ENCODE results near the gene ATP8A2. TPM values are rescaled to one million over a fixed set of nuclear protein-coding genes. Genes with fewer than 3 reads are reported as not detected.
A peak's percentile ranks its signal among the peaks of the same experiment; 100 is the strongest.

Gene ATP8A2
- total and polyA plus RNA-seq, 3 donors from 2014 or later = 14.2 to 38.3 (median 16.5) TPM

DNA sequence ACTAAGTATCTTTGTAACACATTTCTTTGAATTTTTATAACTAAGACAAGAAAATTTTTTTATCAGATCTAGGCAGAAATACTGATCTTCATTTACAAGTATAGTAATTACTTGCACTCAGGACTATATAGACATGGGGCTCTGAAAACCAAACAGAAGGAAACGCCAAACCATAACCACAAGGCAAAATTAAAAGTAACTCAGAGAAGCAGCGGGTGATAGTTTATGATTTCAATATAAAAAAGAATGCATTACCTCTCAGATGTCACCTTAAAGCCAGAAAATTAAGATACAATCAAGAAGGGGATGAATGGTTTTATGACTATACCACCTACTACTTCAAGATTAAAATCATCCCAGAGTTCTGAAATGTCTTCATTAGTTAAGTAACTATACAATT, 673.4 kb downstream of the ATP8A2 start:
- intact Hi-C loops (cut with DNase I; ENCODE audit: low total_unique reads) = no loop called here
- Histone ChIP-seq H3K27me3 (no peaks in the 10 kb centered on the region), H3K4me3 (no peak overlapping the region), H3K36me3 (ENCODE audit: low read depth, missing control alignments) (no peaks in the 10 kb centered on the region), H3K9me3 (no peaks in the 10 kb centered on the region), H3K27ac (no peak overlapping the region), H3K4me1 (no peaks in the 10 kb centered on the region)
- no peak for TF ChIP-seq POLR2A (IDR thresholded peaks at IDR 0.05)
- TF ChIP-seq, protein P1, sequence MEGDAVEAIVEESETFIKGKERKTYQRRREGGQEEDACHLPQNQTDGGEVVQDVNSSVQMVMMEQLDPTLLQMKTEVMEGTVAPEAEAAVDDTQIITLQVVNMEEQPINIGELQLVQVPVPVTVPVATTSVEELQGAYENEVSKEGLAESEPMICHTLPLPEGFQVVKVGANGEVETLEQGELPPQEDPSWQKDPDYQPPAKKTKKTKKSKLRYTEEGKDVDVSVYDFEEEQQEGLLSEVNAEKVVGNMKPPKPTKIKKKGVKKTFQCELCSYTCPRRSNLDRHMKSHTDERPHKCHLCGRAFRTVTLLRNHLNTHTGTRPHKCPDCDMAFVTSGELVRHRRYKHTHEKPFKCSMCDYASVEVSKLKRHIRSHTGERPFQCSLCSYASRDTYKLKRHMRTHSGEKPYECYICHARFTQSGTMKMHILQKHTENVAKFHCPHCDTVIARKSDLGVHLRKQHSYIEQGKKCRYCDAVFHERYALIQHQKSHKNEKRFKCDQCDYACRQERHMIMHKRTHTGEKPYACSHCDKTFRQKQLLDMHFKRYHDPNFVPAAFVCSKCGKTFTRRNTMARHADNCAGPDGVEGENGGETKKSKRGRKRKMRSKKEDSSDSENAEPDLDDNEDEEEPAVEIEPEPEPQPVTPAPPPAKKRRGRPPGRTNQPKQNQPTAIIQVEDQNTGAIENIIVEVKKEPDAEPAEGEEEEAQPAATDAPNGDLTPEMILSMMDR (IDR thresholded peaks at IDR 0.05) = no peak
- 85 to 91% methylated on average over 2 of the region's 2 CpGs for WGBS, 2 donors
- DNase-seq = no peak

DNA sequence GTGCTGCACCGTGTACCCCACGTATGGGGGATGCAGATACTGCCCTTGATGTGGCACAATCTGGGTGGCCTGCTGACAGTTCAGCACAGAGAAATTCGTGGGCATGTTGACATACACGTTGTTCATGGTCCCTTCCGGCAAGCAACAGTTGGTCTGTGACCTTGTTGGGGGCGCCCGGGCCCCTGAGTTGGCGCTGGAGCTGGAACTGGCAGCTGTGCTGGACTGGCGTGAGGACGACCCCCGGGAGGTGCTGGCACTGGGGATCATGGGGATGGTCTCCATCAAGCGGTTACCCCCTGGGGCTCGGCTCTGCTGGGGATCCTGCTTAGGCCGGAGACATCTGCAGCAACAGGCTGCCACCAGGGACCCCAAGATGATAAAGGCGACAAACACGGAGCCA, 674.9 kb downstream of the ATP8A2 start:
- Histone ChIP-seq H3K9me3 (no peaks in the 10 kb centered on the region), H3K36me3 (ENCODE audit: low read depth, missing control alignments) (no peaks in the 10 kb centered on the region), H3K27ac (no peak overlapping the region), H3K27me3 (no peaks in the 10 kb centered on the region), H3K4me1 (no peaks in the 10 kb centered on the region), H3K4me3 (no peak overlapping the region)
- DNase-seq = no peak
- 92 to 95% methylated on average over 16 of the region's 16 CpGs for WGBS, 2 donors
- TF ChIP-seq, protein P1 (IDR thresholded peaks at IDR 0.05) = no peak
- intact Hi-C loops (cut with DNase I; ENCODE audit: low total_unique reads) = no loop called here

DNA sequence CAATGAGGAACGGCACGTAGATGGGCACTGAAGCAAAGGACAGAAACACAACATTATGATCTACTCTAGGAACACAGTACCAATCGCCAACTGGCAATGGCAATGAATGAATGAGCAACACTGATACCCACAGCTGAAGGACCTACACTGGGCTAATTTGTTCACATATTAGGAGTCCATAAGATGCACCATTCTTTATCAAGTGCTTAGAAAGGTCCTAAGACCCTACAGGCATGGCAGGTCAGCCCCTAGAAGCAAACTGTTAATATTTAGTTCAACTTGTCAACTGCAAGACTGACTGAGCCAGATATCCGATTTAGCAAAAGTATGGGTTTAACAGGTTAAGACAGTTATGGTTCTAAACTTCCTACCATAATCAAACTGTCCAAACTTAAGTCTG, 675.3 kb downstream of the ATP8A2 start:
- Histone ChIP-seq H3K9me3 (no peaks in the 10 kb centered on the region), H3K36me3 (ENCODE audit: low read depth, missing control alignments) (no peaks in the 10 kb centered on the region), H3K4me1 (no peaks in the 10 kb centered on the region), H3K27ac (no peak overlapping the region), H3K27me3 (no peaks in the 10 kb centered on the region), H3K4me3 (no peak overlapping the region)
- DNase-seq = no peak
- 91 to 96% methylated on average over 4 of the region's 4 CpGs for WGBS, 2 donors
- TF ChIP-seq, protein P1 (IDR thresholded peaks at IDR 0.05) = no peak
- no peak for TF ChIP-seq POLR2A (IDR thresholded peaks at IDR 0.05)
- intact Hi-C loops (cut with DNase I; ENCODE audit: low total_unique reads) = no loop called here

GRCh38 chr13:26048741-26049140, 677.0 kb downstream of the ATP8A2 start:
- no peaks in the 10 kb centered on the region for H3K9me3 ChIP-seq
- DNase-seq = no peak
- TF ChIP-seq POLR2A (IDR thresholded peaks at IDR 0.05) = no peak
- TF ChIP-seq, protein P1 (IDR thresholded peaks at IDR 0.05) = no peak
- H3K4me1 ChIP-seq = no peaks in the 10 kb centered on the region
- no peaks in the 10 kb centered on the region for H3K36me3 ChIP-seq (ENCODE audit: low read depth, missing control alignments)
- intact Hi-C loops (cut with DNase I; ENCODE audit: low total_unique reads) = no loop called here
- H3K27me3 ChIP-seq = no peaks in the 10 kb centered on the region
- H3K4me3 ChIP-seq = no peak overlapping the region
- H3K27ac ChIP-seq = no peak overlapping the region
- WGBS, 2 donors = 29 to 49% methylated on average over 4 of the region's 4 CpGs

- peak; percentile 23 for DNase-seq
- WGBS, 2 donors = 1 to 5% methylated on average over 4 to 59 of the region's 82 CpGs
- Histone ChIP-seq H3K36me3 (ENCODE audit: low read depth, missing control alignments) (no peaks in the 10 kb centered on the region), H3K27me3 (no peaks in the 10 kb centered on the region), H3K4me1 (no peaks in the 10 kb centered on the region), H3K4me3 (peak overlapping the region; percentile 52 to 64), H3K27ac (peak overlapping the region in 1 of 2 donors; percentile 66), H3K9me3 (no peaks in the 10 kb centered on the region)
- TF ChIP-seq, protein P1 (IDR thresholded peaks at IDR 0.05) = no peak
- intact Hi-C loops (cut with DNase I; ENCODE audit: low total_unique reads) = loop anchor here (5.0 kb wide), 1 partner anchor 473 kb away; no protein-coding TSS in a partner anchor
Measured at GRCh38 chr13:26050568-26051230, 678.9 kb downstream of the ATP8A2 start.

Data from testis (tissue), 3 donors.